Measurements from ENCODE around the gene SPATA19.

The SPATA19 gene

GRCh38 chr11:133844217-133844616 lies 1.1 kb downstream of the SPATA19 start:
- DNase-seq (ENCODE audit: insufficient read length, low spot score): no peak
- FAIRE-seq: no peak
- no peak for TF ChIP-seq CTCF (IDR thresholded peaks at IDR 0.05; ENCODE audit: insufficient read depth, missing control alignments)

- no peak for FAIRE-seq
- no peak for DNase-seq (ENCODE audit: insufficient read length, low spot score)
- no peak for TF ChIP-seq CTCF (IDR thresholded peaks at IDR 0.05; ENCODE audit: insufficient read depth, missing control alignments)
These were observed 1.8 kb downstream of the SPATA19 start for GRCh38 chr11:133843454-133843987.

- FAIRE-seq: no peak
- no peak for DNase-seq (ENCODE audit: insufficient read length, low spot score)
- no peak for TF ChIP-seq CTCF (IDR thresholded peaks at IDR 0.05; ENCODE audit: insufficient read depth, missing control alignments)
These were observed 2.6 kb downstream of the SPATA19 start for GRCh38 chr11:133842730-133843129.

- no peak for TF ChIP-seq CTCF (IDR thresholded peaks at IDR 0.05; ENCODE audit: insufficient read depth, missing control alignments)
- no peak for DNase-seq (ENCODE audit: insufficient read length, low spot score)
- no peak for FAIRE-seq
These were observed 3.3 kb downstream of the SPATA19 start for GRCh38 chr11:133842053-133842452.

- no peak for DNase-seq (ENCODE audit: insufficient read length, low spot score)
- no peak for FAIRE-seq
- TF ChIP-seq CTCF (IDR thresholded peaks at IDR 0.05; ENCODE audit: insufficient read depth, missing control alignments): no peak
These were observed 3.9 kb downstream of the SPATA19 start for GRCh38 chr11:133841279-133842043.

GRCh38 chr11:133840479-133840941 lies 4.8 kb downstream of the SPATA19 start:
- DNase-seq (ENCODE audit: insufficient read length, low spot score) (no peak), FAIRE-seq (no peak)
- no peak for TF ChIP-seq CTCF (IDR thresholded peaks at IDR 0.05; ENCODE audit: insufficient read depth, missing control alignments)
